Umbilical cord (tissue), 2 donors: ENCODE measurements around the gene STAMBPL1. TPM values are rescaled to one million over a fixed set of nuclear protein-coding genes. Genes with fewer than 3 reads are reported as not detected.

Source experiments
- DNase-seq: peaks from one replicate; pipeline ENCODE4 v3.0.0-alpha.2; 2015; ENCODE audit warnings: low spot score
- total RNA-seq: library from RNA; depleted of rRNA; stranded (reverse); fragments of >200 nt; gene quantifications from one replicate; pipeline ENCODE4 v1.2.3, GENCODE V29; 2014; ENCODE audit warnings: low replicate concordance; ENCODE audit not compliant: insufficient read depth

The STAMBPL1 gene
- total RNA-seq, 1 donor from 2014 or later = 25.5 TPM

DNA sequence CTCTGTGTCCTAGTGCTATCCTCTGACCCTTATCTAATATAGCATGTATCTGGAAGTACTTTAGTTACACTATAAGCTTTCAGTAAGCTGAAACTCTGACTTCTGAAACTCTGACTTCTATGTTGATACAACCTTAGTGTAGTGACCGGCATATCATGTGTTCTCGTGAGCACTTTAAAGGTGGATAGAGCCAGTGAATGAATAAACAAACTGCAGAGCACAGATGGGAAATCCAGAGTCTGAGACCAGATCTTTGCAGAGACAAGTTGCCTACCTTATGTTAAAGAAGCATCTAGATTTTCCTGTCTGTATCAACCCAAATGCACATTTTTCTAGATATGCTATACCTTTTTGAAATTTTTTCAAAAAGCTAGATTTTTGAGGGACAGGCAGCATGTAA, 69.0 kb downstream of the STAMBPL1 start:
- no peak for DNase-seq

DNA sequence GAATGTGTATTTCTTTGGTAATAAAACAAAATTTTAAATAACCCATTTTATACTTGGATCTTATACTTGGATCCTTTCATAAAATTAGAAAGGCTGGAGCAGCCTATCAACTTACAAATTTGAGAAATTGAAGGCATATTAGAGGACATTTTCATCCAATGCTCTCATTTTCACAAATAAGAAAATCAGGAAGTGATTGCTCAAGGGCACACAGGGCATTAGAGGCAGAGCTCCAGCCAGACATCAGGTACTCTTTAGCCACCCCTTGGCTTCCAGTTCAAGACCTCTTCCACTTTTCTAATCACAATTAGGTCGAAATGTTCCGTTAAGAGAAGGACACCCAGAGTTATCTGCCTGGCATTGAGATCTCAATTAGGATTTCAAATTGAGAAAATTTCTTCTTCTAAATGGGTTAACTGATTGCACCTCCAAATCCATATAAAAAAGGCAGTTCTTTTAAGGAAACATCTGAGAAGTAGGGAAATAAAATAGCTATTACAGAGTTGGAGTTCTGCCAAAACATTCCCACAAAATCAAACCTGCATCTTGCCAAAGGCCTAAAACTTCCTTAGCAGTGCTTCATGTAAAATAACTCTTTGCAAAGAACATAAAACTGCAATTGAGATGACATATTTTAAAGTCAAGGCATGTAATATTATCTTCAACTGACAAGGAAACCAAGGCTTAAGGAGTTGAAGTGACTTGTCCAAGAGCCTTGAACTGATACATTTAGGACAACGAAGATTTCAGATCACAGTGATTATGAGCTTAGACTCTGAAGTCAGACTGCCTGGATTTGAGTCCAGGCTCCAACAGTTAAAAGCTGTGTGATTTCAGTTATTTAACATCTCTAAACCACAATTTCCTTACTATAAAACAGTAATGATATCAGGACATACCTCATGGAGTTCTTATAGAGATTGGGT, 70.1 kb downstream of the STAMBPL1 start:
- peak; percentile 87 for DNase-seq

DNA sequence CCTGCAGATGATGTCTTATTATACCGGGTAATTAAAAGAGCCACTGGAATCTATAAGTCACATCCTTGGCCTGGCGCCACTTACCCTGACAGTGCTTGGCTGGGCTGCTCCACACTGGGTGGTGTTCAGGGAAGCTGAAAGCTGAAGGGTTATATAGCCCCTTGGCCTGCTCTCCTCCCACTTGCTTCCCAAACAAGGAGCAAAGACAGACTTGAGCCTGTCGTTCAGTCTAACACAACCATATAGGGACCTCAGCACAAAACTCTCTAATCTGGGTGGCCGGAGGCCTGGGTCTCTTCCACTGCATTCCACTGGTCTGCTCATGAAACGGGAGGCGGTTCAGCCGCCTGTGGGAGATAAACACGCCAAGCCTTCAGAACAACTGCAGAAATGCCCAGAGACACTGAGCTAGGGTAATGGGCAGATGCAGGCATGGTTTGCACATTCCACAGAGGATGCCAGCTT, 72.6 kb downstream of the STAMBPL1 start, which contains the start of gene ACTA2:
ACTA2 (minus strand) TSS at position 127 of the 465 bp plus-strand sequence. CDS start 3,843 bp downstream, outside the sequence.
- peak; percentile 96 for DNase-seq

DNA sequence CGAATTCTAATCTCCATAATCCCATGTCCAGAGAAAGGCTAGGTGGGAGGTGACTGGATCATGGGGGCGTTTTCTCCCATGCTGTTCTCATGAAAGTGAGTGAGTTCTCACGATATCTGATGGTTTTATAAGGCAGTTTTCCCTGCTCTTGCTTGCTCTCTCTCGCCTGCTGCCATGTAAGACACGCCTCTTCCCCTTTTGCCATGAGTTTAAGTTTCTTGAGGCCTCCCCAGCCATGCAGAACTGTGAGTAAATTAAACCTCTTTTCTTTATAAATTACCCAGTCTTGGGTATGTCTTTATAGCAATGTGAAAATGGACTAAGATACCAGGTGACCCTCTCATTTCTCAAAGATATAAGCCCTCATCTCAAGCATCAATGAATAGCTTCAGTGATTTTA, 73.6 kb downstream of the STAMBPL1 start:
- DNase-seq = no peak

DNA sequence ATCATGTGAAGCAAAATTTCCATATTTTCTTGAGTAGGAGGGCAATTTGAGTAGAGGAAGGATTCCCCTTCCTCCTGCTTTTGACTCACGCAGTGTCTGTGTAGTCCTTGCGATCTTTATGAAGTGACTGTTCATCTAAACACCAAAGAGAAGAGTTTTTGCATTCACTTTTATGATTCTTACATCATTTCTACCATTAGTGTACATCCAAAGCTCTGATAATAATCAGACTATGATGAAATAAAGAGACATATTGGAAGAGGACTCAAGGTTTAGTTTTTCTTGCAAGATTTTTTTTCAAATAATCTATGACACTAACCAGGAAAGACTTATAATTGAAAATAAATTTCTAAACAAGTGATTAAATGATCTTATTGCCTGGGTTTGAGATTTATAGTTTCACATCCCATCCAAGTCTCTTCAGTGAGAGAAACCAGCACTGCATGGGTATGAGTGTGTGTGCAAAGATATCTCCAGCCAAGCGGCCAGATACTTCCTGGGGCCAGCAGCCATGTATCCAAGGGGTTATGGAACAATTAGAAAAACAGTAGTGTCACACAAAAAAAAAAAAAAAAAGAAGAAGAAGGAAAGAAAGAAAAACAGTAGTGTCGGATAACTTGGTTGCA, 74.5 kb downstream of the STAMBPL1 start:
- no peak for DNase-seq

DNA sequence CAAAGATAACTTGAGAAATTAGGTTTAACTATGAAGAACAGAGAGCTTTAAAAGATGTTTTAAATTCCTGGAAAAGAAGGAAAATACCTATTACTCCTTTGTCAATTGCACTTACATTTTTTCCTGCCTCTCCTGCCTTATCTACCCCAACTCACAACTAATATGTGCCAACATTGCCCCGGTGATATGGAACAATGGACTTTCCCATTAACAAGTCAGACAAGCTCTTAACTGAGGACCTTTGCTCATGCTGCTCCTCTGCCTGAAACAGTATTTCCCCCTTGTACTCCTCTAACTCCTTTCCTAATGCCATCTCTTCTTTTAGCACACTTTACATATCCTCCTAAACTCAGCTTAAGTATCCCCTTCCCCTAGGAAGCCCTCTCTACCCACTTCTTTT, 77.3 kb downstream of the STAMBPL1 start:
- no peak for DNase-seq

DNA sequence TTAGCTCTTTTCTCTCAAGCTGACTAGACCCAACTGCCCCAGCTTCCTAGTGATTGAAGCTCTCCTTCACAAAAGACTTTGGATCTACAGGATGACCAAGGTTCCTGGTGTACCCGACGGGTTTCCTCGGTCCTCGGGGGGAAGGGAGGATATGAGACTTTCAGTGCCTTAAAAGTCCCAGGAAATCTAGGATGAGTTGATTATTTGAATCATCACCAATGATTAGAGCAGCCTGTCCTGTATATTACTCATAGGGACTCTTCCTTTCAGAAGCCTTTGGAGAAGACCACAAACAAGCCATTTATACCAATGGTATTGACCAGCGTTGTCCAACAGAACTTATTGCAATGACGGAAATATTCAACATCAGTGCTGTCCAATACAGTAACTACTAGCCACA, 78.7 kb downstream of the STAMBPL1 start:
- DNase-seq = no peak

DNA sequence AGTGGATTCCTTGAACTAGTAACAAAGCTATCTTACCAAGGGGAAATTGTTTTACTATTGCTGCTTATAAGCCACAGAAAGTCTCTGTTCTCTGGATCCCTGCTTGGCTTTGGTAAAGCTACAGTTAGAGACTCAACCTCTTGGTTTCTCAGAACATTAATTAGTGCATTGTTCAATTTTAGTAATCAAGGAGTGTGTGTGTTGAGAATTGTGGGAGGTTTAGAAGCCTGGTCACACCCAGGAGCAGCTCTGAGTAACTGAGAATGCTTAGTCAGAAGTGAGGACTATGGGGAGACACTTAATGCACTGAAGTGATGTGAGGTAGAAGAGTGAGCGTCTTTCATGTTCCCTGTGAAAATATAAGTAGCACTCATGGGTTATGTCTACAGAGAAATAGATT, 80.8 kb downstream of the STAMBPL1 start:
- no peak for DNase-seq

DNA sequence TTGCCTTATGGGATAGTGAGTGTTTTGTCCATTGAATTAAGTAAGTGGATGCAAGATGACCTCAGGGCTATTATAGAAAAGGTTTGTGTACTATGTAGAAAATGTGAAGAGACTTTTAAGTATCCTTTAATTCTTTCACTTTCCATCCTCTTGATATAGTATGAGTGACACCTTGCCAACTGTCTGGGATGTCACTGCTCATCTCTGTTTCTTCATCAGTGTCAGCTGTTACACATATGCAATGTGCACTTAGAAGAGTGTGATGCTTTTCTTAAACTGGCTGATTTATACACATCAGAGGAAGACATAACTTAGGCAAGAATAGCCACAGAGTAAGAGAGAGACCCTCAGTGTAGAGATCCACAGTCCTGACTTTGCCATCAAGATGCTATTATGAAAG, 81.2 kb downstream of the STAMBPL1 start:
- no peak for DNase-seq

DNA sequence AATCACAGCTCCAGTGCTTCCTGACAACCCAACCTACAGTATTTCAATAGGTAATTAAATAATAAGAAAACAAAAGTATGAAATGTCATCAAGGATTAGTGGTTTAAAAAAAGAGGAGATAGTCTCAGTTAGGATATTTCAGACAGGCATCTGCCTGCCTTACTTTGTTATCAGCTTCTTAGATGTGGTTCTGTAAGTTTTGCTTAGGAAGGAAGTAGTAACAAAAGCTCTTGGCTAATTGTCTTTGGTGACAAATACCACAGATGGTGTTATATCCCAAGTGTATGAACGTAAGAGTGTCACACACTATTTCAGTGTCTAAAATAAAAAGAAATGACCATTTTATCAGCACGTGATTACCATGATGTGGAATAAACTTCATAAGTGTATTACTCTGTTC, 82.3 kb downstream of the STAMBPL1 start:
- DNase-seq = no peak

DNA sequence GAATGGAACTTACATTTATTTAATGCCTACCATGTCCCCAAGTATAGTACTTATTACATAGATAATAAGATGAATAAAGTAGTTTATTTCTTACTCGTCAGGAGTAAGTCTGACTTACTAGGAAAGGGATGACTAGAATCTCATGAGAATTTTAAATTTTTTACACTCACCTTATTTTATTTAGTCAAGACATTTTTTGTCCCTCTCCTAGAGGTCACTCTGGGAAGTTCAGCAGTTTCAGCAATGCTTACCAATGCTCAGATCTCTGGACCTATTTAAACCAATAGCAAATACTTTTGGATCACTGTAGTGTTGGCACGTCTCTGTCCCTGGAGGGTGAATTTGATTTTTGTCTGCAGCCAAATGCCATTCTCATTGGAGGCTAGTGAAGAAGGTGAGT, 83.3 kb downstream of the STAMBPL1 start:
- DNase-seq = no peak

DNA sequence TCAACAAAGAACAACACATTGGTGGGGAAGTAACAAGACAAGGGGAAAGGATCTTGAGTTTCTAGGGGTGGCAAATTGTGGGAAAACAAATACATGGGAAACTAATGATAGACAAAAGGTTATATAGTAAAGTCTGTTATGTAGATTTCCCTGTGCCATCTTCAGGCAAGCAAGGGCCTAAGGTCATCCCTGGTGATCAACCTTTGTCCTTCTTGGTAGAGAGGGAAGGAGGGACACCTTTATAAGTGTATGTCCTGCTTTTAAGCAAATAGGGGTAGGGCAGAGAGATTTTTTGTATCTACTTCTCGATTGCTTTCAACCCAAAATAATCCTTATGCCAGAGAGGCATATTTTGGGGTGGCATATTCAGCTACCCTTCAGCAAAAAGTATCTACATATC, 84.3 kb downstream of the STAMBPL1 start:
- DNase-seq = no peak

DNA sequence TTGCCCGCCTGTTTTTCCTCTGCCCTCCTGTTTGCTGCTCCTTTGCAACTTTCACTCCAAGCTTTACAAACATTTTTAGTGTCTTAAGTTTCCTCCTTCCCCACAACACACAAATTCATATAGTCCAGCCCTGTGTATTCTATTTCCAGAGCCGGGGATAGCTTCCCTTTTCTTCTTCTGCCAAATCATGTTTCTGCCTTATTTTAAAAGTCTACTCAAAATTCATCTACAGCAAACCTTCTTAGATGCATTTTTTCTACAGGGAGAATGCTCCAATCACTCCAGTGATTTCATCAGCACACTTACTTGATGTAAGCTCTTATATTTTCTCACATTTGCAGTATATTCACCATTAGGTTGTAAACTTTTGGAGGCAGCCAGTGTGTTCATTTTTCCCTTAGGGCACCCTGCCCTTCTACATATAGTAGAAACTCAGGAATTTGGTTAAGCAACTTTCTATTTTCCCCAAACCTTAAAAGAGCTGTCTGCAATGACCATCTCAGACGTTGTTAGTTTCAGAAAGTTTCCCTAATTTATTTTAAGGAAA, 84.9 kb downstream of the STAMBPL1 start:
- peak; percentile 91 for DNase-seq

DNA sequence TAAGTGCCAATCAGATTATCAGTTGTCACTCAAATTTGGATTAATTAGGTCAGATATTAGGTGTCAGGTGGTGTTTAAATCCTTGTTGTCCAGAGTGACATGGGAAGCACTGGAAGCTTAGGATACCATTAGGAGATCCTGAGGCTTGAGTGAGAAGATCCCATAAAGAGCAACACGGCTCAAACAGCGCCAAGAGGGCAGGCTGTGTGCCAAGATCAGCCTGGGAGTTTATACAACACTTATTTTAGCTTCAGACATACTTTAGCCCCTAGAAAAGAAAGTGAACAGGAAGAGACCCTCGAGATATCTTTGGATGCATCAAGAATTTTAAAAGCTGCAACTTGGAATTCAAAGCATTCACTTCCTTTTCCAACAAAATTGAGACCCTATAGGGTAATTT, 86.8 kb downstream of the STAMBPL1 start:
- DNase-seq = peak; percentile 68

DNA sequence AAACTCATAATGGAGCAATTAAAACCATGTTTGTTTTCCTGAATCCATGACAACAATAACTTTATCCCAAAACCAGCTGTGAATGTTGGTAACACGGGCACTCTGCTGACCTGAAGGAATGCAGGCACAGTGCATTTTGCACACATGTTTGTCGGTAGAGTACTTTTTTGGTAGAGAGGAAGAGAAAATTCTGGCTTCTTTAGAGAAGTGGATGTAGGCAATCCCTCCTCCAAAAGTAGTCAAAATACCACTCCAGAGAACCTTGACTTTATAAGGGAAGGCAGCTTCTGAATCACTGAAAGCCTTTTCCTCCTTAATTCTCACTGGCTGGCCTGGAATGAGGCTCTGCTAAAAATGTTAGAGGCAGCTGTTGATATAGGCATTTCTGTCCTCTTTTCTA, 88.3 kb downstream of the STAMBPL1 start:
- peak; percentile 88 for DNase-seq

DNA sequence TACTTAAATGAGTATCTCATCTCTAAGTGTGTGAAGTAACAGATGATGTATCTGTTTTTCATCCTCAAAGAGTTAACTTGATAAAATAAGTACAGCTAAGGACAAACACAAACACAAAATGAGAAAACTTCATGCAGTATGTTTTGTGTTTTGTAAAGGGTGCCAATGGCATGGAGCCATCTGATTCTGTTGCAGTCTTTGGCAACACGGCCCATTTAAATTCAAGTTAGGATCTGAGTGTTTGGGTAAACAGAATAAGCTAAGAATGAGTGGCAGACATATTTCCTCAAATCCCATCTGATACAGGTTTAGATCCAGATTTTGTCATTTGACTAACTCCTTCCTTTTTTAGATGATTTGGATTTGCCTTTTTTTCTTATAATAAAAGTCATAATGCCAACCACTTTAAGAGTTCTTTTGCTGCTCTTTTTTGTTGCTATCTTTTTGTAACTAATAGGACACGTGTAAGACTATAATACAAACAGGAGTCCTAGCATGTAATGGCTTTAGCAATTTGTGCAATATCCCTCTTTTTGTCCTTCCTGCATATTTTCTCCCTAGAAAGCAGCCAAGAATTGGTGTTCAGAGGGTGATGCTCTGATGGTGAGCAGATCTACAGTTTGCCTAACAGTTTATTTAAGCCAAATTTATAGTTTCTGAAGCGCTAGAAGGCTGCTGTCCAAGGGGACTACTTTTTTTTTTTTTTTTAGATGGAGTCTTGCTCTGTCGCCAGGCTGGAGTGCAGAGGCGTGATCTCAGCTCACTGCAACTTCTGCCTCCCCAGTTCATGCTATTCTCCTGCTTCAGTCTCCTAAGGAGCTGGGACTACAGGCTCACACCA, 91.4 kb downstream of the STAMBPL1 start:
- DNase-seq = peak; percentile 63

Other genes starting within 250 kb of the STAMBPL1 start
- gene LIPF, start 215.8 kb upstream of the STAMBPL1 start, total RNA-seq = 5.5 TPM
- gene LIPK, start 174.0 kb upstream of the STAMBPL1 start, total RNA-seq = 4.8 TPM
- not detected for gene LIPN, start 120.2 kb upstream of the STAMBPL1 start, total RNA-seq
- not detected for gene LIPM, start 77.5 kb upstream of the STAMBPL1 start, total RNA-seq
- gene ANKRD22, start 28.4 kb upstream of the STAMBPL1 start, total RNA-seq = 1.4 TPM
- gene ACTA2, start 72.5 kb downstream of the STAMBPL1 start, total RNA-seq = 11,557 TPM
- 108 TPM for gene FAS, start 110.6 kb downstream of the STAMBPL1 start, total RNA-seq